ENCODE measurements around the gene RPRM.

- TF ChIP-seq ZBTB33 (IDR thresholded peaks at IDR 0.05) (no peak), CTCF (IDR thresholded peaks at IDR 0.05; ENCODE audit: low read depth, low read length, missing input control) (no peak), TAF1 (conservative IDR thresholded peaks at IDR 0.05) (no peak), REST (IDR thresholded peaks at IDR 0.05) (no peak), RXRA (IDR thresholded peaks at IDR 0.05) (no peak), MAX (IDR thresholded peaks at IDR 0.05) (no peak), RAD21 (IDR thresholded peaks at IDR 0.05) (no peak), FOXA1 (IDR thresholded peaks at IDR 0.05) (no peak), JUND (IDR thresholded peaks at IDR 0.05) (no peak), HNF4A (conservative IDR thresholded peaks at IDR 0.05) (no peak)
These were observed 33.8 kb upstream of the RPRM start for GRCh38 chr2:153512331-153512730.

Data from liver (tissue), 3 donors.